OCI-LY1 (cell line): ENCODE results near the gene TRRAP.
A peak's percentile ranks its signal among the peaks of the same experiment; 100 is the strongest.

Source experiments
- H2AFZ ChIP-seq: fragments of 200-600 bp; sonication (generic), shearing (Covaris generic); 2 replicates; pipeline ENCODE4 v1.6.0; 2014; ENCODE audit warnings: antibody characterized with exemption, mild to moderate bottlenecking, low read length
- H3F3A ChIP-seq: fragments of 200-600 bp; sonication (generic), shearing (Covaris generic); 2 replicates; pipeline ENCODE4 v1.6.0; 2014; ENCODE audit warnings: mild to moderate bottlenecking, antibody characterized with exemption, low read length, moderate library complexity; ENCODE audit not compliant: insufficient read depth
- H3K27ac ChIP-seq: fragments of 200-600 bp; sonication (generic); 2 replicates; pipeline ENCODE4 v1.5.1; 2014; ENCODE audit warnings: low read length, mixed run types, mild to moderate bottlenecking, low read depth; ENCODE audit not compliant: poor library complexity, severe bottlenecking
- H3K27me3 ChIP-seq: fragments of 200-600 bp; sonication (generic); 2 replicates; pipeline ENCODE4 v1.6.0; 2014; ENCODE audit warnings: antibody characterized with exemption, mild to moderate bottlenecking, low read length, moderate library complexity; ENCODE audit not compliant: insufficient read depth
- H3K36me3 ChIP-seq: fragments of 200-600 bp; sonication (generic); 2 replicates; pipeline ENCODE4 v1.6.1; 2014; ENCODE audit warnings: mild to moderate bottlenecking, antibody characterized with exemption, low read length, moderate library complexity, mixed read lengths; ENCODE audit not compliant: insufficient read depth
- H3K4me1 ChIP-seq: fragments of 200-600 bp; sonication (generic); 2 replicates; pipeline ENCODE4 v1.5.1; 2014; ENCODE audit warnings: mild to moderate bottlenecking, low read length, moderate library complexity; ENCODE audit not compliant: insufficient read depth, severe bottlenecking
- H3K4me2 ChIP-seq: fragments of 200-600 bp; sonication (generic), shearing (Covaris generic); 2 replicates; pipeline ENCODE4 v1.6.1; 2014; ENCODE audit warnings: low read length
- H3K4me3 ChIP-seq: fragments of 200-600 bp; sonication (generic); 2 replicates; pipeline ENCODE4 v1.5.1; 2014; ENCODE audit warnings: low read length, low read depth, mild to moderate bottlenecking, mixed read lengths; ENCODE audit not compliant: poor library complexity, severe bottlenecking
- H3K79me2 ChIP-seq: fragments of 200-600 bp; shearing (Covaris generic); 2 replicates; pipeline ENCODE4 v1.6.1; 2016; ENCODE audit warnings: mixed run types, low read length, mixed read lengths; ENCODE audit not compliant: insufficient read depth
- H3K9ac ChIP-seq: fragments of 200-600 bp; sonication (generic), shearing (Covaris generic); 2 replicates; pipeline ENCODE4 v1.6.1; 2014; ENCODE audit warnings: mild to moderate bottlenecking, low read length, mixed read lengths
- H3K9me2 ChIP-seq: fragments of 200-600 bp; sonication (generic), shearing (Covaris generic); 2 replicates; pipeline ENCODE4 v1.6.1; 2014; ENCODE audit warnings: low read depth, mild to moderate bottlenecking, low read length, mixed read lengths
- H3K9me3 ChIP-seq: fragments of 200-600 bp; shearing (Covaris generic); 2 replicates; pipeline ENCODE4 v1.6.1; 2014; ENCODE audit warnings: low read length, mixed read lengths
- H4K20me1 ChIP-seq: fragments of 200-600 bp; sonication (generic), shearing (Covaris generic); 2 replicates; pipeline ENCODE4 v1.6.0; 2016; ENCODE audit warnings: mild to moderate bottlenecking, low read length; ENCODE audit not compliant: insufficient read depth
- EZH2 ChIP-seq: fragments of 200-600 bp; sonication (generic), shearing (Covaris generic); IDR thresholded peaks from 2 replicates; pipeline ENCODE4 v1.8.0; 2017; ENCODE audit warnings: borderline replicate concordance, mixed run types, mild to moderate bottlenecking, antibody characterized with exemption, low read length, moderate library complexity, mixed read lengths
- TF ChIP-seq, protein P1 (sequence below): fragments of 200-600 bp; sonication (generic), shearing (Covaris generic); IDR thresholded peaks from 2 replicates; pipeline ENCODE4 v1.5.1; 2017; ENCODE audit warnings: mild to moderate bottlenecking, antibody characterized with exemption, low read length, moderate library complexity, mixed read lengths

TRRAP gene

DNA sequence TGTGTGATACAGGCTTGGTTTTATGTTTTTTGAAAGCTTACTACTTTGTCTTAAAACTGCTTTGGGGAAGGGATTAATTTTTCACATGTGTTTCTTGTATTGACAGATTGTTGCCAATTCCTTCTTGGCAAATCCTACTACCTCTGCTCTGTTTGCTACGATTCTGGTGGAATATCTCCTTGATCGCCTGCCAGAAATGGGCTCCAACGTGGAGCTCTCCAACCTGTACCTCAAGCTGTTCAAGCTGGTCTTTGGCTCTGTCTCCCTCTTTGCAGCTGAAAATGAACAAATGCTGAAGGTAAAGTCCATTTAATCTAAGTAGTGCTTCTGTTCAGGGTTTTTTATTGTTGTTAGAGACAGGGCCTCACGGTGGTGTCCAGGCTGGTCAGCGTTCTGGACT lies 33.6 kb downstream of the TRRAP start:
- H3K79me2 ChIP-seq: no peaks in the 10 kb centered on the region
- H3K27me3 ChIP-seq: no peaks in the 10 kb centered on the region
- H3K9me2 ChIP-seq: no peaks in the 10 kb centered on the region
- H3K9ac ChIP-seq: no peak overlapping the region
- no peak overlapping the region for H3K4me3 ChIP-seq
- H4K20me1 ChIP-seq: no peaks in the 10 kb centered on the region
- H3K36me3 ChIP-seq: peaks cover 91% of the 10 kb centered on the region
- no peak overlapping the region for H2AFZ ChIP-seq
- peaks cover 14% of the 10 kb centered on the region for H3K4me1 ChIP-seq
- H3F3A ChIP-seq: no peaks in the 10 kb centered on the region
- no peak for TF ChIP-seq EZH2
- TF ChIP-seq, protein P1, sequence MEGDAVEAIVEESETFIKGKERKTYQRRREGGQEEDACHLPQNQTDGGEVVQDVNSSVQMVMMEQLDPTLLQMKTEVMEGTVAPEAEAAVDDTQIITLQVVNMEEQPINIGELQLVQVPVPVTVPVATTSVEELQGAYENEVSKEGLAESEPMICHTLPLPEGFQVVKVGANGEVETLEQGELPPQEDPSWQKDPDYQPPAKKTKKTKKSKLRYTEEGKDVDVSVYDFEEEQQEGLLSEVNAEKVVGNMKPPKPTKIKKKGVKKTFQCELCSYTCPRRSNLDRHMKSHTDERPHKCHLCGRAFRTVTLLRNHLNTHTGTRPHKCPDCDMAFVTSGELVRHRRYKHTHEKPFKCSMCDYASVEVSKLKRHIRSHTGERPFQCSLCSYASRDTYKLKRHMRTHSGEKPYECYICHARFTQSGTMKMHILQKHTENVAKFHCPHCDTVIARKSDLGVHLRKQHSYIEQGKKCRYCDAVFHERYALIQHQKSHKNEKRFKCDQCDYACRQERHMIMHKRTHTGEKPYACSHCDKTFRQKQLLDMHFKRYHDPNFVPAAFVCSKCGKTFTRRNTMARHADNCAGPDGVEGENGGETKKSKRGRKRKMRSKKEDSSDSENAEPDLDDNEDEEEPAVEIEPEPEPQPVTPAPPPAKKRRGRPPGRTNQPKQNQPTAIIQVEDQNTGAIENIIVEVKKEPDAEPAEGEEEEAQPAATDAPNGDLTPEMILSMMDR: no peak
- peak overlapping the region; percentile 78 for H3K27ac ChIP-seq
- no peak overlapping the region for H3K4me2 ChIP-seq
- no peaks in the 10 kb centered on the region for H3K9me3 ChIP-seq

DNA sequence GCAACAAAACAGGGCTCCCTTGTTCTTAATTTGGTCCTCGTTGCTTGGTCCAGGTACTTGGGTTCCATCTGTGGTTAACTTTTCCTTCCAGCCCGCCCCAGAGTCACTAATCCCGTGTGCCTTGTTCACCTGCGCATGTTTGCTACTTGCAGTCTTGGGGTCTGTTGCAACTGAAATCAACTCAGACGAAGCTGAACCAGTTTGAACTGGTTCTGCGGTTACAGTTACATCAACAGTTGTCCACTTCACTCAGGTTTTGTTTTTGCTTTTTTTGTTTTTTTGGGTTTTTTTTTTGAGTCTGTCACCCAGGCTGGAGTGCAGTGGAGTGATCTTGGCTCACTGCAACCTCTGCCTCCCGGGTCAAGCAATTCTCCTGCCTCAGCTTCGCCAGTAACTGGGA lies 34.7 kb downstream of the TRRAP start:
- H3K27ac ChIP-seq: peak overlapping the region; percentile 78

GRCh38 chr7:98913612-98914011 lies 35.3 kb downstream of the TRRAP start:
- Histone ChIP-seq H3K9me2 (no peaks in the 10 kb centered on the region), H2AFZ (no peak overlapping the region), H3K9ac (no peak overlapping the region), H3K4me2 (no peak overlapping the region), H3K36me3 (peaks cover 89% of the 10 kb centered on the region), H3K9me3 (no peaks in the 10 kb centered on the region), H3K79me2 (no peaks in the 10 kb centered on the region), H3K4me3 (no peak overlapping the region), H3K27me3 (no peaks in the 10 kb centered on the region), H3F3A (no peaks in the 10 kb centered on the region), H3K4me1 (peaks cover 14% of the 10 kb centered on the region), H4K20me1 (no peaks in the 10 kb centered on the region), H3K27ac (peak overlapping the region; percentile 78)
- TF ChIP-seq, protein P1: peak; percentile 11; the same call in 1 of the 2 replicates
- no peak for TF ChIP-seq EZH2

More for the DNA sequence above, 34.7 kb downstream of the TRRAP start:
- Histone ChIP-seq H3K36me3 (peaks cover 89% of the 10 kb centered on the region), H3K4me1 (peaks cover 14% of the 10 kb centered on the region), H3K9me2 (no peaks in the 10 kb centered on the region), H3K9ac (no peak overlapping the region), H2AFZ (no peak overlapping the region), H3K4me2 (no peak overlapping the region), H3K27me3 (no peaks in the 10 kb centered on the region), H3K9me3 (no peaks in the 10 kb centered on the region), H4K20me1 (no peaks in the 10 kb centered on the region), H3F3A (no peaks in the 10 kb centered on the region), H3K79me2 (no peaks in the 10 kb centered on the region), H3K4me3 (no peak overlapping the region)
- TF ChIP-seq, protein P1: no peak
